ENCODE results near the gene TNKS1BP1.

DNA sequence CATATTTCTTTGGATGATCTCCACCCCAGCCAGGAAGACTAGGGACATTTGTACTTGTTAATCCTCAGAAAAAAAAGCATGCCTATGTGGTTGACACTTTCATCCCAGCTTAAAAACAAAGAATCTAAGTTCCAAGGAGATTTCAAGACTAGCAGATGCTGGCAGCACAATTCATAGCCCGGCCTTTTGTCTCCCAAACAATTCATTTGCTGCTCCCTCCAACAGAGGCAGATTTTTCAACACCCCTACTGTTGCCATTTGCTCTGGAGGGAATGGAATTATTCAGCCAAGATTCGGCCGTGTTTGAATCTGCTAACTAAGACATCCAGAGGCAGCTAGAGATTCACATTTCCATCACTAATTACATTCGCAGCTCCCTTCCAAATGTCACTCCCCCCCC lies 28.7 kb upstream of the TNKS1BP1 start:
- TF ChIP-seq EP300 (IDR thresholded peaks at IDR 0.05; ENCODE audit: low read depth) (no peak), POLR2AphosphoS5 (IDR thresholded peaks at IDR 0.05) (no peak), POLR2A (IDR thresholded peaks at IDR 0.05) (no peak)
- TF ChIP-seq, protein P1, sequence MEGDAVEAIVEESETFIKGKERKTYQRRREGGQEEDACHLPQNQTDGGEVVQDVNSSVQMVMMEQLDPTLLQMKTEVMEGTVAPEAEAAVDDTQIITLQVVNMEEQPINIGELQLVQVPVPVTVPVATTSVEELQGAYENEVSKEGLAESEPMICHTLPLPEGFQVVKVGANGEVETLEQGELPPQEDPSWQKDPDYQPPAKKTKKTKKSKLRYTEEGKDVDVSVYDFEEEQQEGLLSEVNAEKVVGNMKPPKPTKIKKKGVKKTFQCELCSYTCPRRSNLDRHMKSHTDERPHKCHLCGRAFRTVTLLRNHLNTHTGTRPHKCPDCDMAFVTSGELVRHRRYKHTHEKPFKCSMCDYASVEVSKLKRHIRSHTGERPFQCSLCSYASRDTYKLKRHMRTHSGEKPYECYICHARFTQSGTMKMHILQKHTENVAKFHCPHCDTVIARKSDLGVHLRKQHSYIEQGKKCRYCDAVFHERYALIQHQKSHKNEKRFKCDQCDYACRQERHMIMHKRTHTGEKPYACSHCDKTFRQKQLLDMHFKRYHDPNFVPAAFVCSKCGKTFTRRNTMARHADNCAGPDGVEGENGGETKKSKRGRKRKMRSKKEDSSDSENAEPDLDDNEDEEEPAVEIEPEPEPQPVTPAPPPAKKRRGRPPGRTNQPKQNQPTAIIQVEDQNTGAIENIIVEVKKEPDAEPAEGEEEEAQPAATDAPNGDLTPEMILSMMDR (IDR thresholded peaks at IDR 0.05): no peak

Measured in transverse colon (tissue), 4 donors.